Stomach (tissue), 9 donors: ENCODE measurements around the gene OPCML. TPM values are rescaled to one million over a fixed set of nuclear protein-coding genes. Genes with fewer than 3 reads are reported as not detected.

ENCODE experiments used
- DNase-seq, 2 donors: peaks; one replicate each; pipeline versions ENCODE4 v3.0.0 to v3.0.0-alpha.2; 2013 to 2019
- H3K27ac ChIP-seq, 5 donors: fragments of 200-600 bp in 4 of 5; sonication (generic) in 4 of 5; one replicate each; pipeline ENCODE4 v1.5.1; 2013 to 2019; ENCODE audit warnings: mild to moderate bottlenecking in 1 of 5, moderate library complexity in 1 of 5
- H3K27me3 ChIP-seq, 3 donors: fragments of 200-600 bp; sonication (generic); one replicate each; pipeline ENCODE4 v1.5.1; 2017 to 2019; ENCODE audit warnings: mixed run types in 1 of 3
- H3K36me3 ChIP-seq, 4 donors: fragments of 200-600 bp; sonication (generic); 1 replicate in 3 of 4; 2 replicates in 1 of 4; pipeline ENCODE4 v1.5.1; 2016 to 2019
- H3K4me1 ChIP-seq, 4 donors: fragments of 200-600 bp; sonication (generic); one replicate each; pipeline ENCODE4 v1.5.1; 2016 to 2019
- H3K4me3 ChIP-seq, 4 donors: fragments of 200-600 bp; sonication (generic) in 3 of 4; one replicate each; pipeline ENCODE4 v1.5.1; 2016 to 2019; ENCODE audit warnings: mild to moderate bottlenecking in 1 of 4
- H3K9me3 ChIP-seq, 4 donors: fragments of 200-600 bp; sonication (generic); one replicate each; pipeline ENCODE4 v1.5.1; 2016 to 2019
- CTCF ChIP-seq, 7 experiments: fragments of 450-650 bp in 4 of 7; fragments of 200-600 bp in 3 of 7; sonication (generic) in 3 of 7; IDR thresholded peaks; one replicate each; pipeline ENCODE4 v1.5.1; 2016 to 2019; ENCODE audit warnings: antibody characterized with exemption in 7 of 7, control low read depth in 2 of 7, mild to moderate bottlenecking in 1 of 7
- EP300 ChIP-seq: sonication (generic); formaldehyde crosslinking; IDR thresholded peaks from one replicate; pipeline ENCODE4 v1.6.1; 2017; ENCODE audit warnings: antibody characterized with exemption
- POLR2A ChIP-seq, 4 donors: fragments of 450-650 bp; IDR thresholded peaks; one replicate each; pipeline ENCODE4 v1.6.1; 2016; ENCODE audit warnings: antibody characterized with exemption in 4 of 4, control low read depth in 2 of 4, mild to moderate bottlenecking in 1 of 4, moderate library complexity in 1 of 4
- POLR2AphosphoS5 ChIP-seq, 3 donors: sonication (generic); formaldehyde crosslinking; IDR thresholded peaks; one replicate each; pipeline ENCODE4 v1.6.1; 2016; ENCODE audit warnings: antibody characterized with exemption in 3 of 3
- WGBS, 5 donors: extraction: QIAGEN DNeasy Blood & Tissue Kit in 3 of 5; methylation state at CpG; one replicate each; pipeline versions ENCODE4 v1.1.5 to v1.1.7; 2013 to 2018; 5-methylcytosine and 5-hydroxymethylcytosine counted together
- intact Hi-C: fragments of 100-400 bp; cut with DNase I; formaldehyde crosslinking; loops from one replicate; pipeline ENCODE4 v1.15.1; 2023; ENCODE audit warnings: low total_unique reads
- polyA plus RNA-seq, 3 donors: library from polyadenylated mRNA; stranded (reverse); fragments of 200-250 nt; gene quantifications; one replicate each; pipeline ENCODE4 v1.2.3, GENCODE V29; 2013
- total RNA-seq, 5 donors: library from RNA; depleted of rRNA; stranded (reverse); fragments of >200 nt; gene quantifications; one replicate each; pipeline versions ENCODE4 v1.1.0 to v1.2.3, GENCODE V29; 2014 to 2016
- donor health status: healthy with polysubstance abuse.
- donor health status: Bipolar disorder and iron deficiency.
- donor health status: healthy.

OPCML gene
- total and polyA plus RNA-seq, 8 donors: 0.03 to 0.92 (median 0.55) TPM; not detected in 3

DNA sequence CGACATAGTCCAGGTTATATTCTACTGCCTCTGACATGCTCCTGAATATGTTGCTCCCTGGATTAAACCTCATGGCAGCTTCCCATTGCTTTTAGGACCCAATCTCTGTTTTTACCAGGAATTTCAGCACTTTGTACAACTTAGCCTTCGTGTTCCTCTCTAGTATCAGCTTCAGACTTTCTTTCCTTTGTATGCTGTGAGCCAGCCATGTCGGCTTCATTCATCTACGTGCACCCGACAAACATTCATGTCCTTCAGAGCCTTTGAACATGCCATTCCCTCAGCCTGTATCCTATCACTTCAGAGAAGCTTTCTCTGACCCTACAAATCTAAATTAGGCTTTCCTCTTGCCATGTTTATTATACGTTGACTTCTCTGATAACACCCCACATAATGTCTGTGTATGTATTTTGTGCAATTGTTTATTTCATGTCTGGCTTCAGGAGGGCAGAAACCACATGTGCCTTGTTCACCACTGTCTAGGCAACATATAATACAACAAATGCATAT is 743.4 kb downstream of the OPCML start:
- Histone ChIP-seq H3K9me3 (no peaks in the 10 kb centered on the region), H3K4me1 (no peaks in the 10 kb centered on the region), H3K27ac (no peak overlapping the region), H3K36me3 (no peaks in the 10 kb centered on the region), H3K27me3 (peaks cover 0 to 8% (median 0%) of the 10 kb centered on the region in 3 donors), H3K4me3 (no peak overlapping the region)
- WGBS, 5 donors: 57 to 67% (median 64%) methylated on average over 6 of the region's 6 CpGs
- intact Hi-C loops: no loop called here
- no peak for TF ChIP-seq EP300
- TF ChIP-seq POLR2AphosphoS5 (IDR thresholded peaks at IDR 0.05): no peak
- TF ChIP-seq CTCF (IDR thresholded peaks at IDR 0.05): no peak
- no peak for TF ChIP-seq POLR2A (IDR thresholded peaks at IDR 0.05)
- no peak for DNase-seq

DNA sequence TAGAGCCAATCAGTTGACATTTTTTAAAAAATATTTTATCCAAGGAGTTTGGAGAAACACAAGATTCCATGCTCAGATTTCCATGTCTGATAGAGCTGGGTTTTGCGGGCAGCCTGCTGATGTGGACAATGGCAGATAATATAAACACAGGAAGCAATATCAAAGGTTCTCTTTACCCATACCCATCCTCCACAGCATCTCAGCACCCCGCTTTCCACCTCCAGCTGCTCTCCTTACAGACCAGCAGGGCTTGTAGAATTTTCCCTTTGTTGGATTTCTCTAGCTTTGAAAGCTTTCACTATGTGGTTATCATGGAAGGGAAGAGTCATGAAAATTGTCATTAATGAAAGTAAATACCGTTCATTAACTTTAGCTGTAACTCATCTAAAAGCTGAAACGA is 746.4 kb downstream of the OPCML start:
- no peak for DNase-seq
- Histone ChIP-seq H3K36me3 (no peaks in the 10 kb centered on the region), H3K4me3 (no peak overlapping the region), H3K4me1 (no peaks in the 10 kb centered on the region), H3K27me3 (no peaks in the 10 kb centered on the region), H3K27ac (no peak overlapping the region), H3K9me3 (no peaks in the 10 kb centered on the region)
- 28 to 51% (median 34%) methylated on average over 4 of the region's 4 CpGs for WGBS, 5 donors
- intact Hi-C loops: no loop called here
- TF ChIP-seq EP300 (no peak), POLR2AphosphoS5 (IDR thresholded peaks at IDR 0.05) (no peak), CTCF (IDR thresholded peaks at IDR 0.05) (no peak), POLR2A (IDR thresholded peaks at IDR 0.05) (no peak)

- TF ChIP-seq POLR2A (IDR thresholded peaks at IDR 0.05) (no peak), CTCF (IDR thresholded peaks at IDR 0.05) (no peak), POLR2AphosphoS5 (IDR thresholded peaks at IDR 0.05) (no peak), EP300 (no peak)
- 28 to 60% (median 45%) methylated on average over 5 of the region's 5 CpGs for WGBS, 5 donors
- no peak for DNase-seq
- Histone ChIP-seq H3K27ac (no peak overlapping the region), H3K4me3 (no peak overlapping the region), H3K27me3 (no peaks in the 10 kb centered on the region), H3K36me3 (no peaks in the 10 kb centered on the region), H3K4me1 (no peaks in the 10 kb centered on the region), H3K9me3 (no peaks in the 10 kb centered on the region)
- intact Hi-C loops: no loop called here
These were observed 747.9 kb downstream of the OPCML start for GRCh38 chr11:132784441-132784840.

GRCh38 chr11:132782102-132782501 is 750.2 kb downstream of the OPCML start:
- H3K9me3 ChIP-seq: no peaks in the 10 kb centered on the region
- intact Hi-C loops: no loop called here
- no peak overlapping the region for H3K4me3 ChIP-seq
- TF ChIP-seq POLR2A (IDR thresholded peaks at IDR 0.05): no peak
- TF ChIP-seq POLR2AphosphoS5 (IDR thresholded peaks at IDR 0.05): no peak
- TF ChIP-seq CTCF (IDR thresholded peaks at IDR 0.05): no peak
- TF ChIP-seq EP300: no peak
- H3K4me1 ChIP-seq: no peaks in the 10 kb centered on the region
- 77 to 87% (median 82%) methylated on average over 6 of the region's 6 CpGs for WGBS, 5 donors
- H3K27me3 ChIP-seq: no peaks in the 10 kb centered on the region
- H3K36me3 ChIP-seq: no peaks in the 10 kb centered on the region
- no peak overlapping the region for H3K27ac ChIP-seq
- no peak for DNase-seq
